ENCODE measurements around the gene DGAT2. TPM values are rescaled to one million over a fixed set of nuclear protein-coding genes. Genes with fewer than 3 reads are reported as not detected.

Gene DGAT2
- polyA plus RNA-seq, 2 donors: 13.4 to 17.2 TPM

DNA sequence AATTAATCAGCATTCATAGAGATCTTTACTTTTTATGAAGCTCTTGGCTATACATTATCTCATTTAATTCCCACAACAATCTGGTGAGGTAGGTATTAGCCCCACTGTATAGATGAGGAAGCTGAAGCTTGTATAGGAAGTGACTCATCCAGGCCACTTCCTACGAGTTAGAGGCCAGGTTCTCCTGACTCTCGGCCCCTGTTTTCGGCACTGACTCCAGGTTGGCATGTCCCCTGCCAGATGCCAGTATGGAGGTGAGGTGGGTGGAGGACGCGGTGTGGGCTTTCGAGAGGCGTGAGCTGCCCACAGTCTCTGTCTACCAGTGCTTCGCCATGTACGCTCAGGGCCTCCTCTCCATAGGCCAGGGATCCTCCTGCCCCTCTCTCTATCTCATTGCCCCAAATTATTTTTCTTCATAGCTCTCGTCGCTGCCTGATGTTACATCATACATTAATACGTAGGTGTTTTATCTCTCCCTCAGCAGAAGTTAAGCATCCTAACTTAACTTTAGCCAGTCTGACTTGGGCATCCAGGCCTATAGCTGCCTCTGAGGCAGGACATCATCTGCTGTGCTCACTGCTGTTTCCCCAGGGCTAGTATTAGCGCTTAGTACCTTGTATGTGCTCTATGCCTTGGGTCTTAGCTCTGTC lies 9.0 kb downstream of the DGAT2 start:
- no peak overlapping the region for H3K27ac ChIP-seq (ENCODE audit: low read depth in 2 of 2, low read length in 1 of 2)
- 87 to 90% methylated on average over 13 of the region's 13 CpGs for WGBS, 2 donors
- H3K36me3 ChIP-seq (ENCODE audit: control insufficient read depth in 2 of 2, insufficient read depth in 2 of 2, low read length in 1 of 2): no peaks in the 10 kb centered on the region
- no peak overlapping the region for H3K4me3 ChIP-seq (ENCODE audit: low read depth in 1 of 2, low read length in 2 of 2)
- no peaks in the 10 kb centered on the region for H3K27me3 ChIP-seq (ENCODE audit: control insufficient read depth in 1 of 2, insufficient read depth in 2 of 2, low read length in 2 of 2)
- no peaks in the 10 kb centered on the region for H3K9me3 ChIP-seq (ENCODE audit: control insufficient read depth in 2 of 2, insufficient read depth in 1 of 2, low read depth in 1 of 2, low read length in 1 of 2)
- no peaks in the 10 kb centered on the region for H3K4me1 ChIP-seq (ENCODE audit: control insufficient read depth in 2 of 2, insufficient read depth in 2 of 2, low read length in 1 of 2)

DNA sequence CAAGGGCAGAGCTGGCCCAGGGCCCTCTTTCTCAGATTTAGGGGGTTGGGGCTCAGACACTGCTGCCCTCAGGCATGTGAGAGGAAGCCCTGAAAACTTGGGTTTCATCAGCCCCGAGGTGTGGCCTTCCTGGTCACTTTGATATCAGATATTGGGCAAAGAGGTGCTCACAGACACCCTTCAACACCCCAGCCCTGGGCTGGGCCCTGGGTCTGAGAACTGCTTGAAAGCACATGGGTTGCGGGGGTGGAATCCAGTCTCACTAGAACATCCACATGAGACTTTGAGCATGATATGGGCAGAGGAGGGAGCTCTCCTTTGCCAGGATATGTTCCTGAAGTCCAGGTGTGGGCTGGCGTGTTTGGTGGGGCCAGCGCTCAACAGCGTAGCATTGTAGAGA lies 10.4 kb downstream of the DGAT2 start:
- WGBS, 2 donors: 89 to 90% methylated on average over 5 of the region's 5 CpGs
- Histone ChIP-seq H3K36me3 (ENCODE audit: control insufficient read depth in 2 of 2, insufficient read depth in 2 of 2, low read length in 1 of 2) (no peaks in the 10 kb centered on the region), H3K27me3 (ENCODE audit: control insufficient read depth in 1 of 2, insufficient read depth in 2 of 2, low read length in 2 of 2) (no peaks in the 10 kb centered on the region), H3K9me3 (ENCODE audit: control insufficient read depth in 2 of 2, insufficient read depth in 1 of 2, low read depth in 1 of 2, low read length in 1 of 2) (no peaks in the 10 kb centered on the region), H3K4me1 (ENCODE audit: control insufficient read depth in 2 of 2, insufficient read depth in 2 of 2, low read length in 1 of 2) (no peaks in the 10 kb centered on the region), H3K27ac (ENCODE audit: low read depth in 2 of 2, low read length in 1 of 2) (no peak overlapping the region), H3K4me3 (ENCODE audit: low read depth in 1 of 2, low read length in 2 of 2) (no peak overlapping the region)

DNA sequence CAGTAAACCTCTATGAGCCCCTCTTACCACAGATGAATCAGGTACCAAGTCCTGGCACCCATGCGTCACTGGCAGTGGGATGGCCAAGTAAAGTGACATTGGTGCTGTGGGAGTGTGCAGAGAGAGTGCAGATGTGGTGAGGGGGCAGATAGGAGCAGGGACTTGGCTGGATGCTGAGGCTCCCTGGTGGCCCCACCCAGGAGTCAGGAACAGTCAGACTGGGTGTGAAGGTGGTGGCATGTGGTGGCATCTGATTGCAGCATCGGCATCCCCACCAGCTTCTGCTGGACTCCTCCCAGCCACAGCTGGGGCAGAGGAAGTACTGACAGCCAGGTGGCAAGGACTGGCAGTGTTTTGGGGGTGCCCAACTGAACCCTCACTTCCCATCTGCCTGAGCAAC lies 11.4 kb downstream of the DGAT2 start:
- Histone ChIP-seq H3K9me3 (ENCODE audit: control insufficient read depth in 2 of 2, insufficient read depth in 1 of 2, low read depth in 1 of 2, low read length in 1 of 2) (no peaks in the 10 kb centered on the region), H3K27ac (ENCODE audit: low read depth in 2 of 2, low read length in 1 of 2) (no peak overlapping the region), H3K4me3 (ENCODE audit: low read depth in 1 of 2, low read length in 2 of 2) (no peak overlapping the region), H3K27me3 (ENCODE audit: control insufficient read depth in 1 of 2, insufficient read depth in 2 of 2, low read length in 2 of 2) (no peaks in the 10 kb centered on the region), H3K4me1 (ENCODE audit: control insufficient read depth in 2 of 2, insufficient read depth in 2 of 2, low read length in 1 of 2) (no peaks in the 10 kb centered on the region), H3K36me3 (ENCODE audit: control insufficient read depth in 2 of 2, insufficient read depth in 2 of 2, low read length in 1 of 2) (no peaks in the 10 kb centered on the region)
- 62 to 66% methylated on average over 2 of the region's 2 CpGs for WGBS, 2 donors

DNA sequence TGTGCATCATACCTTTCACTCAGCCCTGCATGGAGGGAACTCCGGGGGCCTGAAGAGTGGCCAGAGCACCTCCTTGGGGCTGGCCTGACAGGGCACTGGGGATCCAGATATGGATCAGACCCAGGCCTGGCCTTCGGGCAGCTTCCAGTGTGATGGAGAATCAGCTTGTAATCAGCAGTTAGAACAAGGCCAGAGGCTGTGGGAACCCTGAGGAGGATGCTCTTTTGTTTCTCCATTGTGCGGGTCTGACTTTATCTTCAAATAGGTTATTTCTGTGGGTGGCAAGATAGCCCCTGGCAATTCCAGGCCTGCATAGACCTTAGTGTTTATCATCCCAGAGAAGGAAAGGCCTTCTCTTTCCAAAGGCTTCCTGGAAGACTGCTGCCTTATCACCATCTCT lies 12.3 kb downstream of the DGAT2 start:
- H3K4me3 ChIP-seq (ENCODE audit: low read depth in 1 of 2, low read length in 2 of 2): no peak overlapping the region
- H3K4me1 ChIP-seq (ENCODE audit: control insufficient read depth in 2 of 2, insufficient read depth in 2 of 2, low read length in 1 of 2): no peaks in the 10 kb centered on the region
- 90 to 91% methylated on average over 3 of the region's 3 CpGs for WGBS, 2 donors
- H3K9me3 ChIP-seq (ENCODE audit: control insufficient read depth in 2 of 2, insufficient read depth in 1 of 2, low read depth in 1 of 2, low read length in 1 of 2): no peaks in the 10 kb centered on the region
- H3K27ac ChIP-seq (ENCODE audit: low read depth in 2 of 2, low read length in 1 of 2): no peak overlapping the region
- no peaks in the 10 kb centered on the region for H3K27me3 ChIP-seq (ENCODE audit: control insufficient read depth in 1 of 2, insufficient read depth in 2 of 2, low read length in 2 of 2)
- no peaks in the 10 kb centered on the region for H3K36me3 ChIP-seq (ENCODE audit: control insufficient read depth in 2 of 2, insufficient read depth in 2 of 2, low read length in 1 of 2)

DNA sequence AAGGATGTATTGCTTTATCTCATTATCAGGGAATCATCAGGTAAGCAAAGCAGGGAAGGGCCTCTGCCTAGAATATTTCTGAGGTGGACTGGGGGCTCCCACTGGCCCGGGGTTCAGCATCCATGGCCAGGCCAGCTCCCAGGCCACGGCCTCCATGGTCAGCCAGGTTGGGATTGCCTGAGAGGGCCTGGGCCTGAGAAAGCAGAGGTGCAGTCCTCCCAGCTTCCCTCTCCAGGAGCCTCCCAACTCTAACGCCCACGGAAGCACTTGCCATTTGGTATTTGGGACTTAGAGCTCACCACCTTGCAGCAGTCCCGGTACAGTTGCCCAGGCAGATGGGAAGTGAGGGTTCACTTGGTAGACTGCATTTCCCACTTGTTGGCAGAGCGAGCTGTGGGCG lies 12.7 kb downstream of the DGAT2 start:
- H3K4me1 ChIP-seq (ENCODE audit: control insufficient read depth in 2 of 2, insufficient read depth in 2 of 2, low read length in 1 of 2): no peaks in the 10 kb centered on the region
- no peaks in the 10 kb centered on the region for H3K9me3 ChIP-seq (ENCODE audit: control insufficient read depth in 2 of 2, insufficient read depth in 1 of 2, low read depth in 1 of 2, low read length in 1 of 2)
- 91 to 95% methylated on average over 7 of the region's 7 CpGs for whole genome bisulfite sequencing, 2 donors
- H3K27me3 ChIP-seq (ENCODE audit: control insufficient read depth in 1 of 2, insufficient read depth in 2 of 2, low read length in 2 of 2): no peaks in the 10 kb centered on the region
- H3K27ac ChIP-seq (ENCODE audit: low read depth in 2 of 2, low read length in 1 of 2): no peak overlapping the region
- no peaks in the 10 kb centered on the region for H3K36me3 ChIP-seq (ENCODE audit: control insufficient read depth in 2 of 2, insufficient read depth in 2 of 2, low read length in 1 of 2)
- no peak overlapping the region for H3K4me3 ChIP-seq (ENCODE audit: low read depth in 1 of 2, low read length in 2 of 2)

DNA sequence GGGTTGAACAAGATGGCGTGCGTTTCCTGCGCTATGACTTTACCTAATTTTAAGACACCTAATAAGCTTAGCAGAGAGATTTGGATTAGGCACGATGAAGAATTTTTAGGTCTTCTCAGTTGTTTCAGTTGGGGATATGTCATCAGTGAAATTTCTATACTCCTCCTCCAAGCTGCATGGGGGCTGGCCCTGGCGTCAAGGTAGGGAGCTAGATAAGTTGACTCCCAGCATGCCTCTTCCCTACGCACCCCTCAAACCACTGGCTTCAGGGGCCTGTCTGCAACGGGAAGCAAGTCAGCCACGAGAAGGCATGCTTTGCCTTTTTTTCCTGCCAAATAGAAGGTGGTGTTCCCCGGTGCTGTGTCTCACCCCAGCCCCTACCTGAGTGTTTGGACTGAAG lies 13.3 kb downstream of the DGAT2 start:
- WGBS, 2 donors: 92 to 95% methylated on average over 9 of the region's 9 CpGs
- no peaks in the 10 kb centered on the region for H3K36me3 ChIP-seq (ENCODE audit: control insufficient read depth in 2 of 2, insufficient read depth in 2 of 2, low read length in 1 of 2)
- H3K27me3 ChIP-seq (ENCODE audit: control insufficient read depth in 1 of 2, insufficient read depth in 2 of 2, low read length in 2 of 2): no peaks in the 10 kb centered on the region

DNA sequence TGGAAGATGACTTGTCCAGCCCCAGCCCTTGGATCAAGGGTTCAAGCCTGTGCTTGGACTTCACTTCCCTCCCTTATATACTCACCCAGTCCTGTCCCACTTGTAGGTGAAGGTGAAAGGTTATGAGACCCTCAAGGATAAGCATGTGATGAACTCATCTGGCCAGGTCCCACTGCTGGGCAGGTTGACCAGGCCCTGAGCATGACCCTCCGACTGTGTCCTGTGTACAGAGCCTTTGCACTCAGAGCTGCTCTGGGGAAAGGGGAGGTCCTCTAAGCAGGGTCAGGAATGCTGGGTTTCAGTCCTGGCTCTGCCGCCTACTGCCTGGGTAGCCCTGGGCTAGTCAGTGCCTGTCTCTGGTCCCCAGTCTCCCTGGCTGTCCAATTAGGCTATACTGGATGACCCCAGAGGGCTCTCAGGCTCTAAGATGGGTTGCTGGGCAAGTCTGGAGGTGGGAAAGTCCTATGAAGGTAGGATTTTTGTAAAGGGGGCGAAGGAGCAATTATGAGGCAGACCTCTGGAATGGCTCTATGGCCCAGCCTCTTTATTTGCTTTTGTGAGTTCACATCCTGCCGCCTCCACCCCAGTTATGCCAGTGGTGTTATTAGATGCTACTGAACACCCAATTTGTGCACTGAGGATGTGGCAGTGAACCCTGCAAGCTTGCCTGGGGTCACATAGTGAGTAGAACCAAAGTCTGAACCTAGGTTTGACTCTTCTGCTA lies 14.1 kb downstream of the DGAT2 start:
- Histone ChIP-seq H3K27me3 (ENCODE audit: control insufficient read depth in 1 of 2, insufficient read depth in 2 of 2, low read length in 2 of 2) (no peaks in the 10 kb centered on the region), H3K36me3 (ENCODE audit: control insufficient read depth in 2 of 2, insufficient read depth in 2 of 2, low read length in 1 of 2) (no peaks in the 10 kb centered on the region), H3K9me3 (ENCODE audit: control insufficient read depth in 2 of 2, insufficient read depth in 1 of 2, low read depth in 1 of 2, low read length in 1 of 2) (no peaks in the 10 kb centered on the region), H3K4me1 (ENCODE audit: control insufficient read depth in 2 of 2, insufficient read depth in 2 of 2, low read length in 1 of 2) (no peaks in the 10 kb centered on the region), H3K27ac (ENCODE audit: low read depth in 2 of 2, low read length in 1 of 2) (no peak overlapping the region), H3K4me3 (ENCODE audit: low read depth in 1 of 2, low read length in 2 of 2) (no peak overlapping the region)
- WGBS, 2 donors: 92 to 98% methylated on average over 4 of the region's 4 CpGs

More for the DNA sequence above, 13.3 kb downstream of the DGAT2 start:
- Histone ChIP-seq H3K27ac (ENCODE audit: low read depth in 2 of 2, low read length in 1 of 2) (no peak overlapping the region), H3K4me1 (ENCODE audit: control insufficient read depth in 2 of 2, insufficient read depth in 2 of 2, low read length in 1 of 2) (no peaks in the 10 kb centered on the region), H3K4me3 (ENCODE audit: low read depth in 1 of 2, low read length in 2 of 2) (no peak overlapping the region), H3K9me3 (ENCODE audit: control insufficient read depth in 2 of 2, insufficient read depth in 1 of 2, low read depth in 1 of 2, low read length in 1 of 2) (no peaks in the 10 kb centered on the region)

DNA sequence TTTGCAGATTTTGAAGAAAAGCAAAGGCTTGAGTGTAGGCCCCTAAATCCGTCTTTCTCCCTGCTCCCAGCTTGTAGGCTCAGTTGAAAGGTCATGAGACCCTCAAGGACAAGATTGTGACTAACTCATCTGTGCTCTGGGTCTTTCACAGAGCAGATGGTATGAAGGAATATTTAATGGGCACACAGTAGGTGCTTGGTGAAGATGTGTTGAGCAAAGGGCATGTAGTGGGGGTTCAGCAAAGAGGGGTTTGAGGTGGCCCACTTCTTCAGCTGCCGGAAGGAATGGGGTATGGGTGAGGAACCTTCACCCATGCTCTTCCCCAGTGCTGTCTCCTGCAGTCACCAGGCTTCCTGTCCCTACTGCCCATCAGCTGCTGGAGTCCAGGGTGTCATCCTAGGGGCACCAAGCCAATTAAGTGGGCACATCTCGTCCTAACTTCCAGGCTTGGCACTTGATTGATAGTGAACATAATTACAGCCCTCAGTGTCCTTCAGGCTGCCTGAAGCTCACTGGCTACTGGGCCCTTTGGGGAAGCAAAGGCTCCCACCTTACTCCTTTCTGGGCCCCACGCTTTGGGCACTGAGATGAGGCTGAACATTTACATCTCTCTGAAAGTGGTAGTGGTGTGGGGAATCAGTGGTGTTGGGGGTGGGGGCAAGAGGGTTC lies 15.0 kb downstream of the DGAT2 start:
- H3K27ac ChIP-seq (ENCODE audit: low read depth in 2 of 2, low read length in 1 of 2): no peak overlapping the region
- no peaks in the 10 kb centered on the region for H3K4me1 ChIP-seq (ENCODE audit: control insufficient read depth in 2 of 2, insufficient read depth in 2 of 2, low read length in 1 of 2)
- no peaks in the 10 kb centered on the region for H3K27me3 ChIP-seq (ENCODE audit: control insufficient read depth in 1 of 2, insufficient read depth in 2 of 2, low read length in 2 of 2)
- H3K4me3 ChIP-seq (ENCODE audit: low read depth in 1 of 2, low read length in 2 of 2): no peak overlapping the region
- peaks cover 0 to 1% of the 10 kb centered on the region in 2 donors for H3K36me3 ChIP-seq (ENCODE audit: control insufficient read depth in 2 of 2, insufficient read depth in 2 of 2, low read length in 1 of 2)
- no peaks in the 10 kb centered on the region for H3K9me3 ChIP-seq (ENCODE audit: control insufficient read depth in 2 of 2, insufficient read depth in 1 of 2, low read depth in 1 of 2, low read length in 1 of 2)
- 83 to 89% methylated on average over 4 of the region's 4 CpGs for WGBS, 2 donors

DNA sequence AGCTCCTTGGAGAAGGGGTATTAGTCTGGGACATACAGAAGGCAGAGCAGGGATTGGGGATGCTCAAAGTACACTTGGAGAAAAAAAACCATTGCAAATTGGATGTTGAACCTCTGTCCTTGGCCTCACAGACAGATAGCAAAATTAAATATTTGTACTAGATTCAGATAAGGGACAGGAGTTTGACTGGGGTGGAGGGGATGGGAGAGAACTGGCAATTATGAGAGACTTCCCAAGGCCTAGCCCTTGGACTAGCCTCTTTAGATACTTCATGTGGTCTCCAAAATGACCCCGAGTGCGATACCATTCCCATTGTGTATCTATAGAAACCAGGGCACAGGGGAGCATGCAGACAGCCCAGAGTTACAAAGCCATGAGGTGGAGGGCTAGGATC lies 15.5 kb downstream of the DGAT2 start:
- 84 to 90% methylated on average over 2 of the region's 2 CpGs for WGBS, 2 donors
- H3K9me3 ChIP-seq (ENCODE audit: control insufficient read depth in 2 of 2, insufficient read depth in 1 of 2, low read depth in 1 of 2, low read length in 1 of 2): no peaks in the 10 kb centered on the region
- no peaks in the 10 kb centered on the region for H3K4me1 ChIP-seq (ENCODE audit: control insufficient read depth in 2 of 2, insufficient read depth in 2 of 2, low read length in 1 of 2)
- no peaks in the 10 kb centered on the region for H3K27me3 ChIP-seq (ENCODE audit: control insufficient read depth in 1 of 2, insufficient read depth in 2 of 2, low read length in 2 of 2)
- H3K4me3 ChIP-seq (ENCODE audit: low read depth in 1 of 2, low read length in 2 of 2): no peak overlapping the region
- no peak overlapping the region for H3K27ac ChIP-seq (ENCODE audit: low read depth in 2 of 2, low read length in 1 of 2)
- peaks cover 0 to 5% of the 10 kb centered on the region in 2 donors for H3K36me3 ChIP-seq (ENCODE audit: control insufficient read depth in 2 of 2, insufficient read depth in 2 of 2, low read length in 1 of 2)

Data from esophagus (tissue), 2 donors.